Subcutaneous adipose tissue (tissue), 4 donors: ENCODE results near the gene RPS25. TPM values are rescaled to one million over a fixed set of nuclear protein-coding genes. Genes with fewer than 3 reads are reported as not detected.

ENCODE experiments used
- CTCF ChIP-seq: fragments of 450-650 bp; IDR thresholded peaks from one replicate; pipeline ENCODE4 v1.5.1; 2016; ENCODE audit warnings: low read depth, mild to moderate bottlenecking, control low read depth, antibody characterized with exemption, moderate library complexity
- small RNA-seq: library from RNA; depleted of rRNA; stranded (forward); fragments of <200 nt; gene quantifications from one replicate; pipeline ENCODE3, GENCODE V24; 2016
- total RNA-seq, 4 donors: library from RNA; depleted of rRNA; stranded (reverse); fragments of >200 nt; gene quantifications; one replicate each; pipeline ENCODE4 v1.1.0, GENCODE V29; 2016

RPS25 gene
- total RNA-seq, 4 donors from 2014 or later: 986 to 3,365 (median 1,501) TPM

- no peak for TF ChIP-seq CTCF
Measured at GRCh38 chr11:118980191-118980881, 37.8 kb downstream of the RPS25 start.

GRCh38 chr11:118979434-118979833, 38.7 kb downstream of the RPS25 start:
- TF ChIP-seq CTCF: no peak

GRCh38 chr11:118975771-118976709, 42.1 kb downstream of the RPS25 start:
- no peak for TF ChIP-seq CTCF

- no peak for TF ChIP-seq CTCF
Measured at GRCh38 chr11:118973985-118974384, 44.2 kb downstream of the RPS25 start.

- no peak for TF ChIP-seq CTCF
Measured at GRCh38 chr11:118971646-118972045, 46.5 kb downstream of the RPS25 start, which contains the start of gene FOXR1. TSS of gene FOXR1 (plus strand) at chr11:118971761. CDS start at chr11:118971932, 171 bp downstream.

Small RNA genes lying within 50 kb of the gene (small RNA-seq; reads per million reads assigned to genes)
- not detected for gene AP003392.2
- gene RF00017: not detected
- 0.49 reads per million for gene RF00019

Other genes with a start within 250 kb of the RPS25 start
- gene DDX6, start 227.2 kb downstream of the RPS25 start, total RNA-seq: 100 to 1,000 TPM; 108 to 146 (median 135) TPM
- gene CXCR5, start 134.5 kb downstream of the RPS25 start, total RNA-seq: under 1 TPM in 1 of 4 donors, not detected in 3; 0.16 TPM
- gene BCL9L, start 92.4 kb downstream of the RPS25 start, total RNA-seq: 10 to 100 TPM in 2 of 4 donors, 1 to 10 TPM in 2; 5.9 to 49.9 (median 11.2) TPM
- not detected for gene UPK2, start 62.0 kb downstream of the RPS25 start, total RNA-seq
- not detected for gene FOXR1, start 46.6 kb downstream of the RPS25 start, total RNA-seq
- 100 to 1,000 TPM in 1 of 4 donors, 10 to 100 TPM in 3; 39.0 to 114 (median 54.9) TPM for gene CENATAC, start 20.2 kb downstream of the RPS25 start, total RNA-seq
- gene TRAPPC4, start 423 bp upstream of the RPS25 start, total RNA-seq: 10 to 100 TPM; 38.9 to 77.8 (median 42.8) TPM
- gene SLC37A4, start 12.5 kb upstream of the RPS25 start, total RNA-seq: 10 to 100 TPM in 3 of 4 donors, 1 to 10 TPM in 1; 8.8 to 19.9 (median 17.4) TPM
- 10 to 100 TPM; 32.0 to 49.2 (median 39.9) TPM for gene HYOU1, start 38.9 kb upstream of the RPS25 start, total RNA-seq
- gene VPS11, start 49.5 kb upstream of the RPS25 start, total RNA-seq: 10 to 100 TPM; 34.8 to 43.4 (median 39.4) TPM
- 10 to 100 TPM in 2 of 4 donors, 1 to 10 TPM in 2; 6.2 to 27.5 (median 10.0) TPM for gene HMBS, start 66.5 kb upstream of the RPS25 start, total RNA-seq
- gene DPAGT1, start 83.5 kb upstream of the RPS25 start, total RNA-seq: 10 to 100 TPM; 12.6 to 47.9 (median 19.6) TPM
- 10 to 100 TPM in 2 of 4 donors, 1 to 10 TPM in 2; 6.2 to 12.1 (median 9.6) TPM for gene C2CD2L, start 89.0 kb upstream of the RPS25 start, total RNA-seq
- gene HINFP, start 103.2 kb upstream of the RPS25 start, total RNA-seq: 10 to 100 TPM; 13.4 to 21.3 (median 17.9) TPM
- gene ABCG4, start 130.7 kb upstream of the RPS25 start, total RNA-seq: not detected
- gene NLRX1, start 150.4 kb upstream of the RPS25 start, total RNA-seq: 10 to 100 TPM; 10.9 to 27.3 (median 14.2) TPM
- gene NHERF4, start 167.1 kb upstream of the RPS25 start, total RNA-seq: under 1 TPM in 3 of 4 donors, not detected in 1; 0.19 to 0.51 (median 0.22) TPM
- 10 to 100 TPM; 18.1 to 27.4 (median 22.2) TPM for gene CBL, start 188.0 kb upstream of the RPS25 start, total RNA-seq